ENCODE results near the gene QPCTL.

- peak; percentile 86 to 98 (median 94) for TF ChIP-seq CTCF (IDR thresholded peaks at IDR 0.05)
- TF ChIP-seq POLR2A (IDR thresholded peaks at IDR 0.05) = peak; percentile 42 to 61
Observed at GRCh38 chr19:45681391-45682015, 11.0 kb upstream of the QPCTL start.

Data from adrenal gland (tissue), 5 donors.